ENCODE results near the gene PBRM1.

DNA sequence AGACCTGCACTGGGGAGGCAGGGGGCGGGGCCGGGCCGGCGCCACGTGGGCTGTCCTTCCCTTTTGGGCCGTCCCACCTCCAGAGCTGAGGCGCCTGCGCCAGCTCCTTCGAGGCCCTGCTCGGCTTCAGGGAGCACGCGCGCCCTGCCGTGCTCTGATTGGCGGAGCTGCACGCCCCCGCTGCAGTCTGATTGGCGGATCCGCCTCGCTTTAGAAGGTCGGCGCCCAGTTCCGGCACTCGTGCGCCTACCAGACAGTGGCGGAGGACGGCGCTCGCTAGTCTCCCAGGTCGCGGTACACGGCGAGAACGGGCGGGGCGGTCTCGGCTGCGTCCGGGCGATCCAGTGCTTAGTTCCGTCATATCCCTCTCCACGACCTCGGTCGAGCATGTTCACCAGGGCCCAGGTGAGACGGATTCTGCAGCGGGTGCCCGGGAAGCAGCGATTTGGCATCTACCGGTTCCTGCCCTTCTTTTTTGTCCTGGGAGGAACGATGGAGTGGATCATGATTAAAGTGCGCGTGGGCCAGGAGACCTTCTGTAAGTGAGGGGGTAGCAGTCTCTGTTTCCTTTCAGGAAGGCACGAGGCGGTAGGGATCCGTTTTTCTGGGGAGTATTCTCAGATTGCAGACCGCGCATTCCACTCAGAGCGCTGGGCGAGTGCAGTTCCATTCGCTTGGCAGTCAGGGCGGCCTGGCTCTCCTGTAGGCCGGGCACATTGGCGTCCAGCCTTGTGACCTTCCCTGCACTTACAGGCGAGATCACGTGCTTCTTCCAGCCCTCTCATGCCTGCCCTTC, 149.1 kb downstream of the PBRM1 start, which contains the start of gene UQCC5:
- TF ChIP-seq, protein P1, sequence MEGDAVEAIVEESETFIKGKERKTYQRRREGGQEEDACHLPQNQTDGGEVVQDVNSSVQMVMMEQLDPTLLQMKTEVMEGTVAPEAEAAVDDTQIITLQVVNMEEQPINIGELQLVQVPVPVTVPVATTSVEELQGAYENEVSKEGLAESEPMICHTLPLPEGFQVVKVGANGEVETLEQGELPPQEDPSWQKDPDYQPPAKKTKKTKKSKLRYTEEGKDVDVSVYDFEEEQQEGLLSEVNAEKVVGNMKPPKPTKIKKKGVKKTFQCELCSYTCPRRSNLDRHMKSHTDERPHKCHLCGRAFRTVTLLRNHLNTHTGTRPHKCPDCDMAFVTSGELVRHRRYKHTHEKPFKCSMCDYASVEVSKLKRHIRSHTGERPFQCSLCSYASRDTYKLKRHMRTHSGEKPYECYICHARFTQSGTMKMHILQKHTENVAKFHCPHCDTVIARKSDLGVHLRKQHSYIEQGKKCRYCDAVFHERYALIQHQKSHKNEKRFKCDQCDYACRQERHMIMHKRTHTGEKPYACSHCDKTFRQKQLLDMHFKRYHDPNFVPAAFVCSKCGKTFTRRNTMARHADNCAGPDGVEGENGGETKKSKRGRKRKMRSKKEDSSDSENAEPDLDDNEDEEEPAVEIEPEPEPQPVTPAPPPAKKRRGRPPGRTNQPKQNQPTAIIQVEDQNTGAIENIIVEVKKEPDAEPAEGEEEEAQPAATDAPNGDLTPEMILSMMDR (IDR thresholded peaks at IDR 0.05), result peak in 3 of 4 experiments; percentile 5 to 36 (median 32)
- peak; percentile 99 to 100 for TF ChIP-seq POLR2A (IDR thresholded peaks at IDR 0.05)
